Spleen (tissue), 7 donors: ENCODE results near the gene TRMT10B.
A peak's percentile ranks its signal among the peaks of the same experiment; 100 is the strongest.

Experiments used
- POLR2A ChIP-seq, 3 donors: fragments of 450-650 bp; IDR thresholded peaks; one replicate each; pipeline ENCODE4 v1.5.1; 2017; ENCODE audit warnings: antibody characterized with exemption in 3 of 3, mild to moderate bottlenecking in 1 of 3
- TF ChIP-seq, protein P1 (sequence below), 11 experiments: fragments of 200-600 bp in 7 of 11; fragments of 450-650 bp in 4 of 11; sonication (generic) in 4 of 11; IDR thresholded peaks in 8 of 11; conservative IDR thresholded peaks in 3 of 11; 1 replicate in 7 of 11; 2 replicates in 4 of 11; pipeline versions ENCODE4 v1.4.0 to v1.8.0; 2016 to 2021; ENCODE audit warnings: antibody characterized with exemption in 11 of 11, inconsistent platforms in 4 of 11, mild to moderate bottlenecking in 1 of 11
- donor health status: DM: no; HTN: no; CAD: no; lungs with moderate emphysema.
- donor health status: DM: no; HTN: no; CAD: no.
- donor health status: DM: no; HTN: no; CAD: no.

DNA sequence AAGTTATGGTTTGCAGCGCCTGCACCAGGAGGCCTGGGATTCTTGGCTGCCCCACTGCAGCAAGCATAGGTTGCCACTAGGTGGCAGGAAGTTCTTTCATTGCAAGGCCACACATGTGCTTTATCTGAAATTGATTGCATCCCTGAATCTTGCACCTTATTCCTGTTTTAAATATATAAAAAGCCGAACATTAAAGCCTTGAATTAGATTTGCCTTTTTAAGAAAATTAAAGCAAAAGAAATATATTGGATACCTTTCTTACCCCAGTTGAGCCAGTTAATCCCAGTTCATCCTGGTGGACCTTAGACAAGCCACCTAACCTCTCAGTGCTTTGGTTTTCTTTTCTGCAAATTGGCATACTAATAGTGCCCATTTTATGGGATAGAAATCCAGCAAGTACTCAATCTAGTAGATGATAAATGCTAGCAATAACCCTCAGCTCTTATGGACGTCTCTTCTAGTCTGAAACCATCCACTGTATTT, 6.3 kb upstream of the TRMT10B start:
- TF ChIP-seq, protein P1, sequence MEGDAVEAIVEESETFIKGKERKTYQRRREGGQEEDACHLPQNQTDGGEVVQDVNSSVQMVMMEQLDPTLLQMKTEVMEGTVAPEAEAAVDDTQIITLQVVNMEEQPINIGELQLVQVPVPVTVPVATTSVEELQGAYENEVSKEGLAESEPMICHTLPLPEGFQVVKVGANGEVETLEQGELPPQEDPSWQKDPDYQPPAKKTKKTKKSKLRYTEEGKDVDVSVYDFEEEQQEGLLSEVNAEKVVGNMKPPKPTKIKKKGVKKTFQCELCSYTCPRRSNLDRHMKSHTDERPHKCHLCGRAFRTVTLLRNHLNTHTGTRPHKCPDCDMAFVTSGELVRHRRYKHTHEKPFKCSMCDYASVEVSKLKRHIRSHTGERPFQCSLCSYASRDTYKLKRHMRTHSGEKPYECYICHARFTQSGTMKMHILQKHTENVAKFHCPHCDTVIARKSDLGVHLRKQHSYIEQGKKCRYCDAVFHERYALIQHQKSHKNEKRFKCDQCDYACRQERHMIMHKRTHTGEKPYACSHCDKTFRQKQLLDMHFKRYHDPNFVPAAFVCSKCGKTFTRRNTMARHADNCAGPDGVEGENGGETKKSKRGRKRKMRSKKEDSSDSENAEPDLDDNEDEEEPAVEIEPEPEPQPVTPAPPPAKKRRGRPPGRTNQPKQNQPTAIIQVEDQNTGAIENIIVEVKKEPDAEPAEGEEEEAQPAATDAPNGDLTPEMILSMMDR (IDR thresholded peaks at IDR 0.05 in 8 of 11, conservative IDR thresholded peaks at IDR 0.05 in 3 of 11) = peak; percentile 56 to 95 (median 91)
- no peak for TF ChIP-seq POLR2A (IDR thresholded peaks at IDR 0.05)
